Loucy (cell line): ENCODE measurements around the gene CYB5R3.

Experiments used
- H2AFZ ChIP-seq: fragments of 200-600 bp; sonication (generic); 2 replicates; pipeline ENCODE4 v1.6.0; 2016; ENCODE audit warnings: antibody characterized with exemption, mild to moderate bottlenecking, low read length, moderate library complexity
- H3F3A ChIP-seq: fragments of 200-600 bp; 2 replicates; pipeline ENCODE4 v1.6.0; 2016; ENCODE audit warnings: antibody characterized with exemption, low read depth, mild to moderate bottlenecking
- H3K27me3 ChIP-seq: fragments of 200-600 bp; sonication (generic); 2 replicates; pipeline ENCODE4 v1.6.1; 2014; ENCODE audit warnings: low read length, mild to moderate bottlenecking; ENCODE audit not compliant: insufficient read depth, poor library complexity, severe bottlenecking
- H3K36me3 ChIP-seq: fragments of 200-600 bp; sonication (generic); 2 replicates; pipeline ENCODE4 v1.6.1; 2016; ENCODE audit warnings: low read length; ENCODE audit not compliant: insufficient read depth
- H3K4me1 ChIP-seq: fragments of 200-600 bp; sonication (generic); 2 replicates; pipeline ENCODE4 v1.5.1; 2014; ENCODE audit warnings: low read length, mild to moderate bottlenecking; ENCODE audit not compliant: insufficient read depth, poor library complexity, severe bottlenecking
- H3K4me2 ChIP-seq: fragments of 200-600 bp; sonication (generic); 2 replicates; pipeline ENCODE4 v1.6.0; 2014; ENCODE audit warnings: antibody characterized with exemption, low read length, low read depth, mild to moderate bottlenecking; ENCODE audit not compliant: poor library complexity, severe bottlenecking
- H3K4me3 ChIP-seq: fragments of 200-600 bp; sonication (generic); 2 replicates; pipeline ENCODE4 v1.5.1; 2014; ENCODE audit warnings: low read length, mild to moderate bottlenecking, mixed read lengths; ENCODE audit not compliant: poor library complexity, severe bottlenecking
- H3K79me2 ChIP-seq: fragments of 200-600 bp; sonication (generic); 2 replicates; pipeline ENCODE4 v1.6.1; 2014; ENCODE audit warnings: low read length; ENCODE audit not compliant: insufficient read depth
- H3K9ac ChIP-seq: fragments of 200-600 bp; sonication (generic); 2 replicates; pipeline ENCODE4 v1.6.0; 2014; ENCODE audit warnings: mild to moderate bottlenecking, low read depth, low read length, moderate library complexity; ENCODE audit not compliant: poor library complexity, severe bottlenecking
- H3K9me2 ChIP-seq: fragments of 200-600 bp; sonication (generic); replicated peaks from 2 replicates; pipeline ENCODE4 v1.6.1; 2016; ENCODE audit warnings: low read depth, low read length, mixed read lengths
- H3K9me3 ChIP-seq: fragments of 200-600 bp; sonication (generic); 2 replicates; pipeline ENCODE4 v1.6.1; 2014; ENCODE audit warnings: mild to moderate bottlenecking, antibody characterized with exemption, low read length, low read depth; ENCODE audit not compliant: insufficient read depth
- H4K20me1 ChIP-seq: fragments of 200-600 bp; sonication (generic); 2 replicates; pipeline ENCODE4 v1.6.0; 2014; ENCODE audit warnings: antibody characterized with exemption, low read length, mild to moderate bottlenecking; ENCODE audit not compliant: insufficient read depth, poor library complexity, severe bottlenecking
- CTCF ChIP-seq: fragments of 200-600 bp; sonication (generic); conservative IDR thresholded peaks from 2 replicates; pipeline ENCODE4 v1.5.1; 2014; ENCODE audit warnings: mild to moderate bottlenecking, antibody characterized with exemption, low read length
- EZH2phosphoT487 ChIP-seq: fragments of 200-600 bp; IDR thresholded peaks from 2 replicates; pipeline ENCODE4 v1.6.1; 2018; ENCODE audit warnings: antibody characterized with exemption, mild to moderate bottlenecking, moderate library complexity, borderline replicate concordance

The CYB5R3 gene

GRCh38 chr22:42651134-42651533 is 1.9 kb upstream of the CYB5R3 start:
- H3K36me3 ChIP-seq, result no peaks in the 10 kb centered on the region
- H3K4me2 ChIP-seq, result no peak overlapping the region
- peaks cover 22% of the 10 kb centered on the region for H3K4me1 ChIP-seq
- H3K4me3 ChIP-seq, result no peak overlapping the region
- no peaks in the 10 kb centered on the region for H3K27me3 ChIP-seq
- no peak for TF ChIP-seq CTCF
- no peak for TF ChIP-seq EZH2phosphoT487
- no peak overlapping the region for H3K9ac ChIP-seq
- no peaks in the 10 kb centered on the region for H3K9me2 ChIP-seq
- H3K79me2 ChIP-seq, result peaks cover 28% of the 10 kb centered on the region
- no peak overlapping the region for H2AFZ ChIP-seq
- no peaks in the 10 kb centered on the region for H3F3A ChIP-seq
- peaks cover 23% of the 10 kb centered on the region for H4K20me1 ChIP-seq
- H3K9me3 ChIP-seq, result no peaks in the 10 kb centered on the region

GRCh38 chr22:42648368-42649245 is 585 bp downstream of the CYB5R3 start:
- Histone ChIP-seq H3F3A (no peaks in the 10 kb centered on the region), H3K9me3 (no peaks in the 10 kb centered on the region), H2AFZ (peak overlapping the region; percentile 65; the same call in 1 of the 2 replicates), H3K79me2 (peaks cover 53% of the 10 kb centered on the region), H3K36me3 (no peaks in the 10 kb centered on the region), H3K4me1 (peaks cover 42% of the 10 kb centered on the region), H3K4me2 (peak overlapping the region; percentile 99), H3K9ac (peak overlapping the region; percentile 93), H4K20me1 (peaks cover 46% of the 10 kb centered on the region), H3K9me2 (no peaks in the 10 kb centered on the region), H3K27me3 (no peaks in the 10 kb centered on the region), H3K4me3 (peak overlapping the region; percentile 99)
- TF ChIP-seq CTCF (no peak), EZH2phosphoT487 (no peak)

- Histone ChIP-seq H4K20me1 (peaks cover 46% of the 10 kb centered on the region), H3K9me3 (no peaks in the 10 kb centered on the region), H3K4me1 (peaks cover 42% of the 10 kb centered on the region), H3K79me2 (peaks cover 56% of the 10 kb centered on the region), H2AFZ (no peak overlapping the region), H3K4me2 (peak overlapping the region; percentile 99), H3K9ac (peak overlapping the region; percentile 93), H3K36me3 (no peaks in the 10 kb centered on the region), H3K4me3 (peak overlapping the region; percentile 99), H3K9me2 (no peaks in the 10 kb centered on the region), H3K27me3 (no peaks in the 10 kb centered on the region), H3F3A (no peaks in the 10 kb centered on the region)
- TF ChIP-seq EZH2phosphoT487, result no peak
- TF ChIP-seq CTCF, result no peak
Observed at GRCh38 chr22:42648017-42648367, 1.2 kb downstream of the CYB5R3 start.
